ENCODE results near the gene ANKRD36B.
"Not testable (repeated sequence)": the region's sequence is repeated elsewhere in the genome, so short reads cannot be mapped to it uniquely, and the experiment has no call there.

- not testable (repeated sequence) for TF ChIP-seq POLR2A (IDR thresholded peaks at IDR 0.05; ENCODE audit: extremely low read depth, insufficient read length); MAX (IDR thresholded peaks at IDR 0.05; ENCODE audit: low read depth, low read length); CTCF (IDR thresholded peaks at IDR 0.05; ENCODE audit: low read depth, low read length)
Measured at GRCh38 chr2:97620492-97620891, 30.8 kb upstream of the ANKRD36B start.
